HEK293T (cell line): ENCODE results near the gene LRRK1.

ENCODE experiments used
- CTCF ChIA-PET: fragments of 350-600 bp; formaldehyde crosslinking; extraction: SDS; loops from one replicate; lab custom pipeline; 2021; ENCODE audit warnings: antibody characterized with exemption, inconsistent platforms; lab: Yijun Ruan, JAX
- POLR2A ChIA-PET: fragments of 350-600 bp; formaldehyde crosslinking; extraction: SDS; loops from one replicate; lab custom pipeline; 2020; ENCODE audit warnings: antibody characterized with exemption, inconsistent platforms; lab: Yijun Ruan, JAX
- DNase-seq: peaks from one replicate; pipeline ENCODE4 v3.0.0; 2012; ENCODE audit warnings: mixed read lengths; ENCODE audit errors: extremely low spot score
- ARNT ChIP-seq: fragments of 450-650 bp; IDR thresholded peaks from 2 replicates; pipeline ENCODE4 v1.6.1; 2017; ENCODE audit warnings: mild to moderate bottlenecking
- BHLHE40 ChIP-seq: fragments of 450-650 bp; IDR thresholded peaks from 2 replicates; pipeline ENCODE4 v1.6.1; 2016; ENCODE audit warnings: mild to moderate bottlenecking, moderate library complexity, borderline replicate concordance
- CTBP1 ChIP-seq: fragments of 450-650 bp; IDR thresholded peaks from 2 replicates; pipeline ENCODE4 v1.6.1; 2016; ENCODE audit warnings: borderline replicate concordance
- ELF4 ChIP-seq: fragments of 450-650 bp; IDR thresholded peaks from 2 replicates; pipeline ENCODE4 v1.6.1; 2017; ENCODE audit warnings: antibody characterized with exemption
- FOXA1 ChIP-seq: fragments of 450-650 bp; IDR thresholded peaks from 2 replicates; pipeline ENCODE4 v1.6.1; 2016; ENCODE audit warnings: mild to moderate bottlenecking
- FOXK2 ChIP-seq: fragments of 450-650 bp; IDR thresholded peaks from 2 replicates; pipeline ENCODE4 v1.6.1; 2016; ENCODE audit warnings: mild to moderate bottlenecking
- FOXM1 ChIP-seq: fragments of 450-650 bp; IDR thresholded peaks from 2 replicates; pipeline ENCODE4 v1.6.1; 2017; ENCODE audit warnings: mild to moderate bottlenecking, borderline replicate concordance
- HDGF ChIP-seq: fragments of 450-650 bp; IDR thresholded peaks from 2 replicates; pipeline ENCODE4 v1.6.1; 2017; ENCODE audit warnings: antibody characterized with exemption, borderline replicate concordance
- L3MBTL2 ChIP-seq: fragments of 450-650 bp; conservative IDR thresholded peaks from 2 replicates; pipeline ENCODE4 v1.6.1; 2016; ENCODE audit warnings: mild to moderate bottlenecking
- LEF1 ChIP-seq: fragments of 450-650 bp; IDR thresholded peaks from 2 replicates; pipeline ENCODE4 v1.6.1; 2017; ENCODE audit warnings: mild to moderate bottlenecking, borderline replicate concordance
- NFRKB ChIP-seq: fragments of 450-650 bp; IDR thresholded peaks from 2 replicates; pipeline ENCODE4 v1.6.1; 2016; ENCODE audit warnings: mild to moderate bottlenecking, moderate library complexity
- PKNOX1 ChIP-seq: fragments of 450-650 bp; IDR thresholded peaks from 2 replicates; pipeline ENCODE4 v1.6.1; 2016
- SP1 ChIP-seq: fragments of 450-650 bp; IDR thresholded peaks from 2 replicates; pipeline ENCODE4 v1.6.1; 2017
- SUZ12 ChIP-seq: fragments of 450-650 bp; IDR thresholded peaks from 2 replicates; pipeline ENCODE4 v1.6.1; 2016; ENCODE audit warnings: mild to moderate bottlenecking
- TARDBP ChIP-seq: fragments of 450-650 bp; IDR thresholded peaks from 2 replicates; pipeline ENCODE4 v1.6.1; 2016
- ZNF384 ChIP-seq: fragments of 450-650 bp; IDR thresholded peaks from 2 replicates; pipeline ENCODE4 v1.6.1; 2016

LRRK1 gene

GRCh38 chr15:101028772-101029438 is 109.7 kb downstream of the LRRK1 start:
- POLR2A ChIA-PET = no interaction called here
- CTCF ChIA-PET = interaction anchor here (0.8 to 1.2 kb wide), 2 partner anchors 20 to 29 kb away, joined by 3 to 4 read pairs; no protein-coding TSS in a partner anchor
- DNase-seq = no peak
- TF ChIP-seq ZNF384 (no peak), ARNT (no peak)

- POLR2A ChIA-PET = no interaction called here
- CTCF ChIA-PET = interaction anchor here (1.2 kb wide), 1 partner anchor 22 kb away, joined by 4 read pairs; no protein-coding TSS in a partner anchor
- TF ChIP-seq ARNT = no peak
- no peak for TF ChIP-seq LEF1
- TF ChIP-seq BHLHE40 = no peak
- TF ChIP-seq SUZ12 = no peak
- no peak for TF ChIP-seq NFRKB
- TF ChIP-seq CTBP1 = no peak
- DNase-seq = no peak
These were observed 111.0 kb downstream of the LRRK1 start for GRCh38 chr15:101029971-101030661.

DNA sequence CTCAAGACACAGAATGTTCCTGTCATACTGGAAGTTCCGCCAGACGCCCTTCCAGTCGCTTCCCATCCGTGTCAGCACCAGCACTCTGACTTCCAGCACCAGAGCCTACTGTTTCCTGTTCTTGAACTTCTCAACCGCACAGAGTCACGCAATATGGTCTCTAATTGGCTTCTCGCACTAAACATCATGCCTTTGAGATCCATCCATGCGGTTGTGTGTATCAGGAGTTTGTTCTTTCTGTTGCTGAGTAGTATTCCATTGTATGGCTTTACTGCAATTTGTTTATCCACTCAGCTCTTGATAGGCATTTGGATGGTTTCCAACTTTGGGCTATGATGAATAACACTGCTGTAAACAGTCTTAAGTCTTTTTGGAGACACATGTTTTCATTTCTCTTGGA is 112.1 kb downstream of the LRRK1 start:
- ChIA-PET POLR2A (no interaction called here), CTCF (no interaction called here)
- TF ChIP-seq FOXA1 (no peak), TARDBP (no peak), ZNF384 (no peak), NFRKB (no peak), CTBP1 (no peak), LEF1 (no peak)
- DNase-seq = no peak

DNA sequence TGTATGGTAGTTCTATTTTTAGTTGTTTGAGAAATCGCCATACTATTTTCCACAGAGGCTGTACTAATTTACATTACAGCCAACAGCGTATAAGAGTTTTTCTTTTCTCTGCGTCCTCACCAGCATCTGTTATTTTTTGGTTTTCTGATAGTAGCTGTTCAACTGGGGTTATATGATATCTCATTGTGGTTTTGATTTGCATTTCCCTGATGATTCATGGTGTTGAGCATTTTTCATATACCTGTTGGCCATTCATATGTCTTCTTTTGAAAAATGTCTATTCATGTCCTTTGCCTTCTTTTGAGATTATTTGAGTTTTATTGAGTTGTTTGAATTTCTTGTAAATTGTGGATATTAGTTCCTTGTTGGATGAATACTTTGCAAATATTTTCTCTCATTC is 114.6 kb downstream of the LRRK1 start:
- TF ChIP-seq CTBP1 (no peak), FOXM1 (no peak), L3MBTL2 (no peak), ELF4 (no peak), TARDBP (no peak), FOXA1 (no peak), NFRKB (no peak), FOXK2 (no peak), SP1 (no peak)
- ChIA-PET POLR2A (no interaction called here), CTCF (no interaction called here)
- DNase-seq = no peak

DNA sequence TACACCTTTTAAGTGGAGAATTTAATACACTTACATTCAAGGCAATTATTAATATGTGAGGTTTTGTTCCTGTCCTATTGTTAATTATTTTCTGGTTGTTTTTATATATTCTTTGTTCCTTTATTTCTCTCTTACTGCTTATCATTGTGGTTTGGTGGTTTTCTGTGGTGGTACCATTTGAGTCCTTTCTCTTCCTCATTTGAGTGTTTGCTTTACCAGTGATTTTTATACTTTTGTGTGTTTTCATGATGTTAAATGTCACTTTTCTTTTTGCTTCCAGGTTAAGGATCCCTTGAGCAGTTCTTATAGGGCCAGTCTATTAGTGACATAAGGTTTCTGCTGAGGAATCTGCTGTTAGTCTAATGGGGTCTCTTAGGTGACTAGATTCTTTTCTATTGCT is 116.5 kb downstream of the LRRK1 start:
- CTCF ChIA-PET = no interaction called here
- no peak for TF ChIP-seq HDGF
- no peak for TF ChIP-seq PKNOX1
- no peak for TF ChIP-seq SP1
- no peak for TF ChIP-seq SUZ12
- TF ChIP-seq FOXA1 = no peak
- TF ChIP-seq FOXM1 = no peak
- no peak for TF ChIP-seq FOXK2
- POLR2A ChIA-PET = no interaction called here
- DNase-seq = no peak

DNA sequence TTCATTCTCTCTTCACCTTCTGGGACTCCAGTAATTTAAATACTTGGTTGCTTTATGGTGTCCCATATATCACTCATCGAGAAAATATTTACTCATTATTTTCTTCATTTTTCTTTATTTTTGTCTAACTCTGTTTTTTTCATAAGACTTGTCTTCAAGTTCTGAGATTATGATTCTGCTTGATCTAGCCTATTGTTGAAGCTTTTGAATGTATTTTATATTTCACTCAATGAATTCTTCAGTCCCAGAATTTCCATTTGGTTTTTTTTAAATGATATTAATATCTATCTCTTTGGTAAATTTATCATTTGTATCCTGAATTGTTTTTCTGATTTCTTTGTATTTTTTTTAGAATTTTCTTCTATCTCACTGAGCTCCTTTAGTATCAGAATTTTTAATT is 117.0 kb downstream of the LRRK1 start:
- ChIA-PET CTCF (no interaction called here), POLR2A (no interaction called here)
- TF ChIP-seq LEF1 (no peak), HDGF (no peak), ZNF384 (no peak), PKNOX1 (no peak), ARNT (no peak), FOXA1 (no peak), SP1 (no peak), ELF4 (no peak), NFRKB (no peak), FOXK2 (no peak), TARDBP (no peak), FOXM1 (no peak), L3MBTL2 (no peak)
- no peak for DNase-seq

- POLR2A ChIA-PET = no interaction called here
- TF ChIP-seq TARDBP = no peak
- TF ChIP-seq SP1 = no peak
- no peak for TF ChIP-seq ZNF384
- no peak for TF ChIP-seq ELF4
- no peak for TF ChIP-seq NFRKB
- TF ChIP-seq FOXK2 = no peak
- TF ChIP-seq CTBP1 = no peak
- TF ChIP-seq PKNOX1 = no peak
- no peak for TF ChIP-seq FOXM1
- no peak for TF ChIP-seq BHLHE40
- TF ChIP-seq SUZ12 = no peak
- TF ChIP-seq ARNT = no peak
- TF ChIP-seq LEF1 = no peak
- no peak for DNase-seq
- CTCF ChIA-PET = no interaction called here
These were observed 118.1 kb downstream of the LRRK1 start for GRCh38 chr15:101037090-101037830.
